Keratinocyte (primary cell): ENCODE measurements around the gene CEMIP2. TPM values are rescaled to one million over a fixed set of nuclear protein-coding genes. Genes with fewer than 3 reads are reported as not detected.

Experiments used
- DNase-seq: peaks from one replicate; pipeline ENCODE4 v3.0.0-alpha.2; 2011; ENCODE audit warnings: low read depth, missing footprints, low spot score
- FAIRE-seq: peaks from 2 replicates; lab custom pipeline; 2011; peaks lifted over from hg19 to GRCh38; lab: Jason Lieb, UNC
- H2AFZ ChIP-seq: 2 replicates; pipeline ENCODE4 v1.6.0; 2012; ENCODE audit warnings: low read length, control low read depth, inconsistent platforms; ENCODE audit not compliant: control insufficient read depth
- H3K27ac ChIP-seq: 2 replicates; pipeline ENCODE4 v1.5.1; 2011; ENCODE audit warnings: low read length; ENCODE audit not compliant: control insufficient read depth, insufficient read depth
- H3K27me3 ChIP-seq: 3 replicates; pipeline ENCODE4 v1.6.0; 2011; ENCODE audit warnings: low read length; ENCODE audit not compliant: control insufficient read depth, insufficient read depth; ENCODE audit errors: extremely low read depth
- H3K36me3 ChIP-seq, 2 experiments: 2 replicates in 1 of 2; 3 replicates in 1 of 2; pipeline ENCODE4 v1.5.1; 2011; ENCODE audit warnings: low read length in 2 of 2, mild to moderate bottlenecking in 1 of 2; ENCODE audit not compliant: control insufficient read depth in 2 of 2, insufficient read depth in 2 of 2; ENCODE audit errors: extremely low read depth in 1 of 2
- H3K4me1 ChIP-seq: 3 replicates; pipeline ENCODE4 v1.5.1; 2011; ENCODE audit warnings: low read length; ENCODE audit not compliant: control insufficient read depth, insufficient read depth; ENCODE audit errors: extremely low read depth
- H3K4me2 ChIP-seq: 3 replicates; pipeline ENCODE4 v1.6.0; 2011; ENCODE audit warnings: low read depth, low read length; ENCODE audit not compliant: control insufficient read depth, insufficient read depth; ENCODE audit errors: extremely low read depth
- H3K4me3 ChIP-seq, 3 experiments: fragments of 200-600 bp in 1 of 3; sonication (generic) in 1 of 3; 2 replicates in 2 of 3; 3 replicates in 1 of 3; pipeline ENCODE4 v1.5.1; 2011 to 2016; ENCODE audit warnings: low read length in 3 of 3, mild to moderate bottlenecking in 3 of 3, control low read depth in 2 of 3, inconsistent platforms in 1 of 3, low read depth in 1 of 3, mixed read lengths in 1 of 3, mixed run types in 1 of 3, moderate library complexity in 1 of 3; ENCODE audit not compliant: control insufficient read depth in 2 of 3, insufficient read depth in 2 of 3; ENCODE audit errors: extremely low read depth in 1 of 3
- H3K79me2 ChIP-seq: 2 replicates; pipeline ENCODE4 v1.6.0; 2012; ENCODE audit warnings: low read length; ENCODE audit not compliant: control insufficient read depth, insufficient read depth
- H3K9ac ChIP-seq: 3 replicates; pipeline ENCODE4 v1.6.0; 2011; ENCODE audit warnings: low read length; ENCODE audit not compliant: control insufficient read depth, insufficient read depth; ENCODE audit errors: extremely low read depth
- H3K9me1 ChIP-seq: 3 replicates; pipeline ENCODE4 v1.6.0; 2011; ENCODE audit warnings: low read length; ENCODE audit not compliant: control insufficient read depth, insufficient read depth; ENCODE audit errors: extremely low read depth
- H3K9me3 ChIP-seq: 2 replicates; pipeline ENCODE4 v1.5.1; 2012; ENCODE audit warnings: low read depth, low read length; ENCODE audit not compliant: control insufficient read depth
- H4K20me1 ChIP-seq: 3 replicates; pipeline ENCODE4 v1.6.0; 2011; ENCODE audit warnings: low read length; ENCODE audit not compliant: control insufficient read depth, insufficient read depth; ENCODE audit errors: extremely low read depth
- EZH2 ChIP-seq: IDR thresholded peaks from one replicate; pipeline ENCODE4 v1.6.1; 2012; ENCODE audit warnings: inconsistent platforms, mild to moderate bottlenecking, low read length, moderate library complexity
- dilution Hi-C: fragments of 300-500 bp; cut with MboI; formaldehyde crosslinking; loops from one replicate; pipeline ENCODE4 v1.7.0; 2020; ENCODE audit warnings: low sequenced_read_pairs; ENCODE audit not compliant: extremely low pct_ligation_motif_present
- polyA plus RNA-seq, 5 experiments: library from polyadenylated mRNA; depleted of rRNA in 3 of 5; stranded (reverse) in 3 of 5; stranded (forward) in 1 of 5; unstranded in 1 of 5; fragments of >200 nt; gene quantifications; 1 replicate in 1 of 5; 2 replicates in 3 of 5; 3 replicates in 1 of 5; pipeline versions ENCODE4 v1.2.1 to v1.2.3, GENCODE V29; 2011 to 2012; ENCODE audit warnings: missing spikeins in 2 of 5, low read depth in 1 of 5, low replicate concordance in 1 of 5
- TF ChIP-seq, protein P1 (sequence below), 3 experiments: IDR thresholded peaks in 1 of 3; conservative IDR thresholded peaks in 1 of 3; optimal IDR thresholded peaks in 1 of 3; 2 replicates in 2 of 3; 3 replicates in 1 of 3; pipeline versions ENCODE3 to v1.5.1; 2011; ENCODE audit warnings: low read length in 3 of 3, mild to moderate bottlenecking in 3 of 3, moderate library complexity in 2 of 3, control low read depth in 1 of 3, inconsistent platforms in 1 of 3; ENCODE audit not compliant: insufficient read depth in 2 of 3; ENCODE audit errors: extremely low read depth in 1 of 3

CEMIP2 gene
- polyA plus RNA-seq, 1 donor (not counting 4 experiments of a cell fraction or from before 2014, with no cell fraction given), result 47.7 TPM

GRCh38 chr9:71676460-71676859, 91.9 kb downstream of the CEMIP2 start:
- Histone ChIP-seq H3K4me3 (no peak overlapping the region), H3K27ac (no peak overlapping the region), H3K79me2 (no peaks in the 10 kb centered on the region), H3K9ac (no peak overlapping the region), H3K27me3 (no peaks in the 10 kb centered on the region), H3K9me3 (no peaks in the 10 kb centered on the region), H3K36me3 (no peaks in the 10 kb centered on the region), H3K4me2 (no peak overlapping the region), H4K20me1 (no peaks in the 10 kb centered on the region), H3K4me1 (peaks cover 23% of the 10 kb centered on the region), H3K9me1 (no peaks in the 10 kb centered on the region), H2AFZ (no peak overlapping the region)
- DNase-seq (no peak), FAIRE-seq (no peak)
- dilution Hi-C loops, result no loop called here
- TF ChIP-seq EZH2, result no peak
- TF ChIP-seq, protein P1, sequence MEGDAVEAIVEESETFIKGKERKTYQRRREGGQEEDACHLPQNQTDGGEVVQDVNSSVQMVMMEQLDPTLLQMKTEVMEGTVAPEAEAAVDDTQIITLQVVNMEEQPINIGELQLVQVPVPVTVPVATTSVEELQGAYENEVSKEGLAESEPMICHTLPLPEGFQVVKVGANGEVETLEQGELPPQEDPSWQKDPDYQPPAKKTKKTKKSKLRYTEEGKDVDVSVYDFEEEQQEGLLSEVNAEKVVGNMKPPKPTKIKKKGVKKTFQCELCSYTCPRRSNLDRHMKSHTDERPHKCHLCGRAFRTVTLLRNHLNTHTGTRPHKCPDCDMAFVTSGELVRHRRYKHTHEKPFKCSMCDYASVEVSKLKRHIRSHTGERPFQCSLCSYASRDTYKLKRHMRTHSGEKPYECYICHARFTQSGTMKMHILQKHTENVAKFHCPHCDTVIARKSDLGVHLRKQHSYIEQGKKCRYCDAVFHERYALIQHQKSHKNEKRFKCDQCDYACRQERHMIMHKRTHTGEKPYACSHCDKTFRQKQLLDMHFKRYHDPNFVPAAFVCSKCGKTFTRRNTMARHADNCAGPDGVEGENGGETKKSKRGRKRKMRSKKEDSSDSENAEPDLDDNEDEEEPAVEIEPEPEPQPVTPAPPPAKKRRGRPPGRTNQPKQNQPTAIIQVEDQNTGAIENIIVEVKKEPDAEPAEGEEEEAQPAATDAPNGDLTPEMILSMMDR (optimal IDR thresholded peaks at IDR 0.05 in 1 of 3, IDR thresholded peaks at IDR 0.05 in 1 of 3, conservative IDR thresholded peaks at IDR 0.05 in 1 of 3; ENCODE audit: extremely low read depth in 1 of 3, insufficient read depth in 2 of 3, low read length in 3 of 3), result no peak

- H3K9ac ChIP-seq, result no peak overlapping the region
- H3K27ac ChIP-seq, result no peak overlapping the region
- no peak overlapping the region for H3K4me2 ChIP-seq
- DNase-seq, result no peak
- H3K4me3 ChIP-seq, result no peak overlapping the region
- peak; percentile 49 for FAIRE-seq
- TF ChIP-seq EZH2, result no peak
- TF ChIP-seq, protein P1 (optimal IDR thresholded peaks at IDR 0.05 in 1 of 3, IDR thresholded peaks at IDR 0.05 in 1 of 3, conservative IDR thresholded peaks at IDR 0.05 in 1 of 3; ENCODE audit: extremely low read depth in 1 of 3, insufficient read depth in 2 of 3, low read length in 3 of 3), result no peak
- no peaks in the 10 kb centered on the region for H3K9me3 ChIP-seq
- dilution Hi-C loops, result no loop called here
- H3K4me1 ChIP-seq, result peaks cover 17% of the 10 kb centered on the region
- no peaks in the 10 kb centered on the region for H3K36me3 ChIP-seq
- H3K9me1 ChIP-seq, result no peaks in the 10 kb centered on the region
- H3K79me2 ChIP-seq, result no peaks in the 10 kb centered on the region
- H2AFZ ChIP-seq, result no peak overlapping the region
- no peaks in the 10 kb centered on the region for H4K20me1 ChIP-seq
- H3K27me3 ChIP-seq, result no peaks in the 10 kb centered on the region
These were observed 92.5 kb downstream of the CEMIP2 start for GRCh38 chr9:71675857-71676165.
